Mesothelial cell of epicardium (in vitro differentiated cells): Measurements from ENCODE around the gene PEX3. TPM values are rescaled to one million over a fixed set of nuclear protein-coding genes. Genes with fewer than 3 reads are reported as not detected.
"Not testable (repeated sequence)": the region's sequence is repeated elsewhere in the genome, so short reads cannot be mapped to it uniquely, and the experiment has no call there.

Source experiments
- DNase-seq, 2 experiments: peaks; one replicate each; pipeline ENCODE4 v3.0.0; 2021; ENCODE audit warnings: low spot score in 2 of 2; ENCODE audit not compliant: unreplicated experiment in 2 of 2
- H3K27ac Mint-ChIP-seq: 2 replicates; pipeline ENCODE4 v1.8.0; 2021; ENCODE audit warnings: mixed read lengths
- H3K27me3 Mint-ChIP-seq: 2 replicates; pipeline ENCODE4 v1.8.0; 2021; ENCODE audit warnings: low read depth, mixed read lengths
- H3K36me3 Mint-ChIP-seq: 2 replicates; pipeline ENCODE4 v1.8.0; 2021; ENCODE audit warnings: mixed read lengths
- H3K4me1 Mint-ChIP-seq: 2 replicates; pipeline ENCODE4 v1.8.0; 2021; ENCODE audit warnings: mixed read lengths
- H3K4me3 Mint-ChIP-seq: 2 replicates; pipeline ENCODE4 v1.8.0; 2021; ENCODE audit warnings: mild to moderate bottlenecking, moderate library complexity, mixed read lengths
- H3K9me3 Mint-ChIP-seq: 2 replicates; pipeline ENCODE4 v1.8.0; 2021; ENCODE audit warnings: mixed read lengths
- total RNA-seq: library from RNA; stranded (reverse); gene quantifications from 3 replicates; pipeline ENCODE4 v1.2.1, GENCODE V29; 2021
- TF ChIP-seq, protein P1 (sequence below): fragments of 200-600 bp; sonication (generic); IDR thresholded peaks from one replicate; pipeline ENCODE4 v1.5.0; 2021; ENCODE audit warnings: antibody characterized with exemption; ENCODE audit not compliant: unreplicated experiment

PEX3 gene
- total RNA-seq, 1 donor from 2014 or later = 20.8 TPM

DNA sequence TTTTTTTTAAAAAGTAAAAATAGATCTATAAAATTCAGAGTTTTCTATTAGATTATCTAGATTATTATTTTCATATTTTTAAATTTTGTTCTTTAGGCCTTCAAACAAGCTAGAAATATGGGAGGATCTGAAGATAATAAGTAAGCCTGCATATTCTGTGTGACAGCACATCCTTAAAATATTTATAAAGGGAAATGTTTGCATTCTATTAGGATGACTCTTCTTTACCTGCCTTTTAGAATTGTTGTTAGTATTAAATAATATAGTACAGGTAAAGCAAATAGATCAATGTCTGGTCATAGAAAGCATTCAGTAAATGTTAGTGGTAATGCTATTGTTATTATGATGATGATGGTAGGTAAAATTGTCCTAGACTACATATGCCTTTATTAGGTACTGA, 17.4 kb downstream of the PEX3 start:
- peaks cover 15% of the 10 kb centered on the region for H3K36me3 Mint-ChIP-seq
- no peak overlapping the region for H3K4me3 Mint-ChIP-seq
- DNase-seq = no peak
- TF ChIP-seq, protein P1, sequence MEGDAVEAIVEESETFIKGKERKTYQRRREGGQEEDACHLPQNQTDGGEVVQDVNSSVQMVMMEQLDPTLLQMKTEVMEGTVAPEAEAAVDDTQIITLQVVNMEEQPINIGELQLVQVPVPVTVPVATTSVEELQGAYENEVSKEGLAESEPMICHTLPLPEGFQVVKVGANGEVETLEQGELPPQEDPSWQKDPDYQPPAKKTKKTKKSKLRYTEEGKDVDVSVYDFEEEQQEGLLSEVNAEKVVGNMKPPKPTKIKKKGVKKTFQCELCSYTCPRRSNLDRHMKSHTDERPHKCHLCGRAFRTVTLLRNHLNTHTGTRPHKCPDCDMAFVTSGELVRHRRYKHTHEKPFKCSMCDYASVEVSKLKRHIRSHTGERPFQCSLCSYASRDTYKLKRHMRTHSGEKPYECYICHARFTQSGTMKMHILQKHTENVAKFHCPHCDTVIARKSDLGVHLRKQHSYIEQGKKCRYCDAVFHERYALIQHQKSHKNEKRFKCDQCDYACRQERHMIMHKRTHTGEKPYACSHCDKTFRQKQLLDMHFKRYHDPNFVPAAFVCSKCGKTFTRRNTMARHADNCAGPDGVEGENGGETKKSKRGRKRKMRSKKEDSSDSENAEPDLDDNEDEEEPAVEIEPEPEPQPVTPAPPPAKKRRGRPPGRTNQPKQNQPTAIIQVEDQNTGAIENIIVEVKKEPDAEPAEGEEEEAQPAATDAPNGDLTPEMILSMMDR = no peak
- no peaks in the 10 kb centered on the region for H3K4me1 Mint-ChIP-seq
- H3K27ac Mint-ChIP-seq = no peak overlapping the region
- H3K27me3 Mint-ChIP-seq = no peaks in the 10 kb centered on the region
- H3K9me3 Mint-ChIP-seq = no peaks in the 10 kb centered on the region

DNA sequence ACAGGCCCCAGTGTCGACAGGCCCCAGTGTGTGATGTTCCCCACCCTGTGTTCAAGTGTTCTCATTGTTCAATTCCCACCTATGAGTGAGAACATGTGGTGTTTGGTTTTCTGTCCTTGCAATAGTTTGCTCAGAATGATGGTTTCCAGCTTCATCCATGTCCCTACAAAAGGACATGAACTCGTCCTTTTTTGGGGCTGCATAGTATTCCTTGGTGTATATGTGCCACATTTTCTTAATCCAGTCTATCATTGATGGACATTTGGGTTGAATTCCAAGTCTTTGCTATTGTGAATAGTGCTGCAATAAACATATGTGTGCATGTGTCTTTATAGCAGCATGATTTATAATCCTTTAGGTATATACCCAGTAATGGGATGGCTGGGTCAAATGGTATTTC, 18.2 kb downstream of the PEX3 start:
- not testable (repeated sequence) for H3K9me3 Mint-ChIP-seq

DNA sequence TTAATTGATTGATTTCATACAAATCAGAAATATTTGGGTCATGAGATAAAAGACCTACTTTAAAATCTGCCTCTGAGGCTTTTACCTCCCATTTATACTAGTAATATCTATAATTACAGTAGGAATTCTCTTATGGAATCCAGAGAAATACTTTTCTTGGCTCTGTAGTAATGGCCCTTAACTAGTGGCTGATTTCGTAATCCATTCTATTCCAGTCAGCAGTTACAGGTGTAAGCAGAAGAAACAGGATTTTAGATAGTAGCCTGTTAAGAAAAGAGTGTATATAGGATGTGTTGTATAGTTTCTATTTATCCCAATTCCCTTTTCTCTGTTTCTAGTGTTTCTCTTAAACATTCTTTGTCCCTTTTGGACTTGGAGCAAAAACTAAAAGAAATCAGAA, 21.2 kb downstream of the PEX3 start:
- H3K27ac Mint-ChIP-seq = no peak overlapping the region
- H3K27me3 Mint-ChIP-seq = no peaks in the 10 kb centered on the region
- H3K36me3 Mint-ChIP-seq = peaks cover 42% of the 10 kb centered on the region
- H3K9me3 Mint-ChIP-seq = no peaks in the 10 kb centered on the region
- no peak overlapping the region for H3K4me3 Mint-ChIP-seq
- no peak for DNase-seq
- no peaks in the 10 kb centered on the region for H3K4me1 Mint-ChIP-seq
- TF ChIP-seq, protein P1 = no peak

More for the DNA sequence above, 18.2 kb downstream of the PEX3 start:
- not testable (repeated sequence) for H3K4me3 Mint-ChIP-seq, H3K4me1 Mint-ChIP-seq, DNase-seq, H3K27ac Mint-ChIP-seq, H3K27me3 Mint-ChIP-seq
- H3K36me3 Mint-ChIP-seq = peaks cover 19% of the 10 kb centered on the region

DNA sequence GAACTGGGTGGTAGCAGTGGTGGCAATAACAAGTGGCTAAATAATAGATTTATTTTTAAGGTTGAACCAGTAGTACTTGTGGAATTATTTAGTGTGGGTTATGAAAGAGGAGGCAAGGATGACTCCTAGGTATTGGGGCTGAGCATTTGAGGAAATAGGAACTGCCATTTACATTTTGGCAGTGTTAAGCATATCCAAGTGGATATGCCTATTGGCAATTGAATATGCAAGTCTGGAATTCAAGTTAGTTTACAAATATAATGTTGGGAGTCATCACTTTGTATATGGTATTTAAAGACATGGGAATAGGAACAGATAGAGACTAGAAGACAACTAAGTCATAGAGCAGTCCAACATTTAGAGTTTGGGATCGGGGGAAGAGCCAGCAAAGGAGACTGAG, 25.9 kb downstream of the PEX3 start:
- no peak overlapping the region for H3K27ac Mint-ChIP-seq
- H3K4me3 Mint-ChIP-seq = no peak overlapping the region
- DNase-seq = no peak
- TF ChIP-seq, protein P1 = no peak
- no peaks in the 10 kb centered on the region for H3K27me3 Mint-ChIP-seq
- H3K36me3 Mint-ChIP-seq = peaks cover 47% of the 10 kb centered on the region
- H3K9me3 Mint-ChIP-seq = no peaks in the 10 kb centered on the region
- H3K4me1 Mint-ChIP-seq = no peaks in the 10 kb centered on the region

DNA sequence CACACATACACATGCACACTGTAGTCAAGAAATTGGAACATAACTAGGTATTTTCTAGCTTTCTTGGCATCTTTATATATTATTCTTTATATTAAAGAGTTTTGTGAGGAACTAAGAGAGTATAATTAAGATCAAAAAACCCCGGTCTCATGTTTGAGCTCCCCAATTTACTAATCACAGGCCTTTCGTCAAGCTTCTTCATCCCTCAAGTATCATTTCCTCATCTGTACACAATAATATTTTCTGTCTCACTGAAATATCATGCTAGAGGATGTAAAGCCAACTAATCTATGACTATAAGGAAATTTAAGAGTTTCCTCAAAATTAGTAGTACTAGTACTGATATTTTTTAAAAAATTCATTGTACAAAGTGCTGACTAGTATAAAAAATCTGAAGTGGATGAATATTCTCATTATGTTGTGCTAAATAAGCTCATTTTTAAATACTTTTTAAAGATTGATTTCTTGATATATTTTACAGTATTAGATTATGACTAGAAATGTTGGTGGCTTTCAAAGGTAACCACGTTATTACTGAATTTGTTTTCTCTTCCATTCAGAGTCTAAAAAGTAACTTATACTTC, 28.0 kb downstream of the PEX3 start:
- no peaks in the 10 kb centered on the region for H3K9me3 Mint-ChIP-seq
- TF ChIP-seq, protein P1 = no peak
- DNase-seq = no peak
- H3K4me1 Mint-ChIP-seq = no peaks in the 10 kb centered on the region
- H3K27me3 Mint-ChIP-seq = no peaks in the 10 kb centered on the region
- no peak overlapping the region for H3K27ac Mint-ChIP-seq
- no peak overlapping the region for H3K4me3 Mint-ChIP-seq
- peaks cover 38% of the 10 kb centered on the region for H3K36me3 Mint-ChIP-seq

DNA sequence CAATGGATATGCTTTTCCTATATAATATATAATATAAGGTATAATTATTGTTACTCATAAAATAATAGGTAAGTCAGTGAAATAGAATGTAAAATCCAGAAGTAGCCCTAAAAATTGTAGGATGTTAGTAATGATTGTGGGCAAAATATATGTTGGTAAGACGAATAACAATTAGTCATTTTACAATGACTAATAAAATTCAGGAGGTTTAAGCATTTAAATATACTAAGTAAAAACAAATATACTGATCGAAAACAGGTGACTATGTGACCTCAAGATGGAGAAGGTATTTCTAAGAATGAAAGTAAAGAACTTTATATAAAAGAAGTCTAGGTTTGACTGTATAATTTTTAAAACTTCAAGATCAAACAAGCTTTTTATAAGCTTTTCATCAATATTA, 32.0 kb downstream of the PEX3 start:
- H3K4me3 Mint-ChIP-seq = no peak overlapping the region
- H3K27ac Mint-ChIP-seq = no peak overlapping the region
- H3K36me3 Mint-ChIP-seq = peaks cover 13% of the 10 kb centered on the region
- H3K27me3 Mint-ChIP-seq = no peaks in the 10 kb centered on the region
- no peaks in the 10 kb centered on the region for H3K4me1 Mint-ChIP-seq
- DNase-seq = no peak
- H3K9me3 Mint-ChIP-seq = no peaks in the 10 kb centered on the region
- TF ChIP-seq, protein P1 = no peak
